HEK293 (cell line): ENCODE results near the gene TLNRD1.

Experiments
- AEBP2 ChIP-seq: fragments of 450-650 bp; formaldehyde crosslinking; IDR thresholded peaks from 2 replicates; pipeline ENCODE4 v1.5.1; 2016; ENCODE audit warnings: missing biosample characterization, missing genetic modification characterization, borderline replicate concordance
- GLI2 ChIP-seq: fragments of 450-650 bp; formaldehyde crosslinking; IDR thresholded peaks from 2 replicates; pipeline ENCODE4; 2017; ENCODE audit warnings: missing biosample characterization, missing genetic modification characterization, low read depth, borderline replicate concordance
- HOXA7 ChIP-seq: sonication (generic); formaldehyde crosslinking; IDR thresholded peaks from 2 replicates; pipeline ENCODE4 v1.8.1; 2022; ENCODE audit warnings: missing genetic modification reagents, borderline replicate concordance
- KLF7 ChIP-seq: fragments of 450-650 bp; formaldehyde crosslinking; IDR thresholded peaks from 2 replicates; pipeline ENCODE4 v1.5.1; 2016; ENCODE audit warnings: missing biosample characterization, missing genetic modification characterization, borderline replicate concordance
- MZF1 ChIP-seq: fragments of 450-650 bp; formaldehyde crosslinking; IDR thresholded peaks from 2 replicates; pipeline ENCODE4 v1.5.1; 2017; ENCODE audit warnings: missing biosample characterization, missing genetic modification characterization, borderline replicate concordance
- SCRT1 ChIP-seq: fragments of 450-650 bp; formaldehyde crosslinking; IDR thresholded peaks from 2 replicates; pipeline ENCODE4 v1.5.1; 2016; ENCODE audit warnings: missing biosample characterization, missing genetic modification characterization, borderline replicate concordance
- SETDB1 ChIP-seq: IDR thresholded peaks from one replicate; pipeline ENCODE4 v1.6.1; 2017; ENCODE audit warnings: mild to moderate bottlenecking, low read length, moderate library complexity, mixed read lengths; ENCODE audit not compliant: insufficient read length
- TRIM28 ChIP-seq: IDR thresholded peaks from 2 replicates; pipeline ENCODE4 v1.6.1; 2011; ENCODE audit warnings: low read length, control low read depth, borderline replicate concordance
- YY2 ChIP-seq: fragments of 450-650 bp; formaldehyde crosslinking; IDR thresholded peaks from 2 replicates; pipeline ENCODE4 v1.5.1; 2016; ENCODE audit warnings: missing biosample characterization, missing genetic modification characterization
- ZNF138 ChIP-seq: fragments of 450-650 bp; formaldehyde crosslinking; IDR thresholded peaks from 2 replicates; pipeline ENCODE4 v1.5.1; 2016; ENCODE audit warnings: missing biosample characterization, missing genetic modification characterization, borderline replicate concordance
- ZNF140 ChIP-seq: fragments of 450-650 bp; formaldehyde crosslinking; IDR thresholded peaks from 2 replicates; pipeline ENCODE4 v1.5.1; 2016; ENCODE audit warnings: missing biosample characterization, missing genetic modification characterization
- ZNF211 ChIP-seq: fragments of 450-650 bp; formaldehyde crosslinking; IDR thresholded peaks from 2 replicates; pipeline ENCODE4 v1.5.1; 2016; ENCODE audit warnings: low read depth, missing biosample characterization, missing genetic modification characterization
- ZNF280C ChIP-seq: fragments of 450-650 bp; formaldehyde crosslinking; IDR thresholded peaks from 2 replicates; pipeline ENCODE4 v1.5.1; 2016; ENCODE audit warnings: missing biosample characterization, missing genetic modification characterization
- ZNF341 ChIP-seq: fragments of 450-650 bp; formaldehyde crosslinking; IDR thresholded peaks from 2 replicates; pipeline ENCODE4; 2016; ENCODE audit warnings: low read depth, missing biosample characterization, missing genetic modification characterization
- ZNF354C ChIP-seq: fragments of 450-650 bp; formaldehyde crosslinking; IDR thresholded peaks from 2 replicates; pipeline ENCODE4 v1.5.1; 2016; ENCODE audit warnings: missing biosample characterization, missing genetic modification characterization, low read depth, borderline replicate concordance
- ZNF426 ChIP-seq: fragments of 450-650 bp; formaldehyde crosslinking; IDR thresholded peaks from 2 replicates; pipeline ENCODE4 v1.5.1; 2017; ENCODE audit warnings: missing biosample characterization, missing genetic modification characterization, mild to moderate bottlenecking, inconsistent platforms, moderate library complexity
- ZNF433 ChIP-seq: fragments of 450-650 bp; formaldehyde crosslinking; IDR thresholded peaks from 2 replicates; pipeline ENCODE4 v1.5.1; 2016; ENCODE audit warnings: missing biosample characterization, missing genetic modification characterization, low read depth
- ZNF513 ChIP-seq: fragments of 450-650 bp; IDR thresholded peaks from 2 replicates; pipeline ENCODE4 v1.5.1; 2018; ENCODE audit warnings: missing biosample characterization, missing genetic modification characterization
- ZNF555 ChIP-seq: fragments of 450-650 bp; formaldehyde crosslinking; conservative IDR thresholded peaks from 2 replicates; pipeline ENCODE4 v1.5.1; 2017; ENCODE audit warnings: missing biosample characterization, mild to moderate bottlenecking, missing genetic modification characterization, inconsistent platforms
- ZNF560 ChIP-seq: fragments of 450-650 bp; formaldehyde crosslinking; IDR thresholded peaks from 2 replicates; pipeline ENCODE4 v1.5.1; 2017; ENCODE audit warnings: missing biosample characterization, missing genetic modification characterization, borderline replicate concordance
- ZNF624 ChIP-seq: fragments of 450-650 bp; formaldehyde crosslinking; IDR thresholded peaks from 2 replicates; pipeline ENCODE4 v1.5.1; 2017; ENCODE audit warnings: missing biosample characterization, missing genetic modification characterization
- ZNF654 ChIP-seq: fragments of 450-650 bp; formaldehyde crosslinking; IDR thresholded peaks from 2 replicates; pipeline ENCODE4 v1.5.1; 2016; ENCODE audit warnings: low read depth, missing biosample characterization, missing genetic modification characterization
- TF ChIP-seq, protein P1 (sequence below): fragments of 450-650 bp; formaldehyde crosslinking; IDR thresholded peaks from 2 replicates; pipeline ENCODE4; 2016; ENCODE audit warnings: missing biosample characterization, missing genetic modification characterization
- TF ChIP-seq, protein P2 (sequence below): fragments of 450-650 bp; IDR thresholded peaks from 2 replicates; pipeline ENCODE4 v1.5.1; 2018; ENCODE audit warnings: missing biosample characterization, mild to moderate bottlenecking, missing genetic modification characterization
- TF ChIP-seq, protein P3 (sequence below): fragments of 450-650 bp; formaldehyde crosslinking; IDR thresholded peaks from 2 replicates; pipeline ENCODE4 v1.5.1; 2017; ENCODE audit warnings: missing biosample characterization, missing genetic modification characterization
- TF ChIP-seq, protein P4 (sequence below): fragments of 450-650 bp; formaldehyde crosslinking; conservative IDR thresholded peaks from 2 replicates; pipeline ENCODE4 v1.5.1; 2016; ENCODE audit warnings: low read depth, missing biosample characterization, missing genetic modification characterization

TLNRD1 gene

DNA sequence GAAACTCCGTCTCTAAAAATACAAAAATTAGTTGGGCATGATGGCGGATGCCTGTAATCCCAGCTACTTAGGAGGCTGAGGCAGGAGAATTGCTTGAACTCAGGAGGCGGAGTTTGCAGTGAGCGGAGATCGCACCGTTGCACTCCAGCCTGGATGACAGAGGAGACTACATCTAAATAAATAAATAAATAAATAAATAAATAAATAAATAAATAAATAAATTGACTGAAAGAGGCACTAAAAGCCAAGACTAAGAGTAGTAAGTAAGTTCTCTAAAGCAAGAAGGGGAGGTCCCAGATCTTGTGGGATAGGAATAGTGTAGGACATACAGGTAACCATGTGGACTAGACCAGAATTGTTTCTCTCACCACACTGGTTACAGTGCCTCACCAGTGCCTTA, 40.0 kb downstream of the TLNRD1 start (continued):
- peak; percentile 32 for TF ChIP-seq ZNF654
- peak; percentile 82 for TF ChIP-seq ZNF140
- TF ChIP-seq ZNF555 (tag by site-specific recombination), result peak; percentile 86
- TF ChIP-seq SCRT1 (tag by site-specific recombination), result no peak
- TF ChIP-seq ZNF560 (tag by site-specific recombination), result peak; percentile 84; the same call in 1 of the 2 replicates
- TF ChIP-seq, protein P1, sequence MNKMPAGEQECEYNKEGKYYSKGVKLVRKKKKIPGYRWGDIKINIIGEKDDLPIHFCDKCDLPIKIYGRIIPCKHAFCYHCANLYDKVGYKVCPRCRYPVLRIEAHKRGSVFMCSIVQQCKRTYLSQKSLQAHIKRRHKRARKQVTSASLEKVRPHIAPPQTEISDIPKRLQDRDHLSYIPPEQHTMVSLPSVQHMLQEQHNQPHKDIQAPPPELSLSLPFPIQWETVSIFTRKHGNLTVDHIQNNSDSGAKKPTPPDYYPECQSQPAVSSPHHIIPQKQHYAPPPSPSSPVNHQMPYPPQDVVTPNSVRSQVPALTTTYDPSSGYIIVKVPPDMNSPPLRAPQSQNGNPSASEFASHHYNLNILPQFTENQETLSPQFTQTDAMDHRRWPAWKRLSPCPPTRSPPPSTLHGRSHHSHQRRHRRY (tag by site-specific recombination), result no peak
- no peak for TF ChIP-seq YY2
- TF ChIP-seq ZNF624, result no peak
- no peak for TF ChIP-seq TRIM28
- TF ChIP-seq KLF7 (tag by site-specific recombination), result no peak
- TF ChIP-seq, protein P2, sequence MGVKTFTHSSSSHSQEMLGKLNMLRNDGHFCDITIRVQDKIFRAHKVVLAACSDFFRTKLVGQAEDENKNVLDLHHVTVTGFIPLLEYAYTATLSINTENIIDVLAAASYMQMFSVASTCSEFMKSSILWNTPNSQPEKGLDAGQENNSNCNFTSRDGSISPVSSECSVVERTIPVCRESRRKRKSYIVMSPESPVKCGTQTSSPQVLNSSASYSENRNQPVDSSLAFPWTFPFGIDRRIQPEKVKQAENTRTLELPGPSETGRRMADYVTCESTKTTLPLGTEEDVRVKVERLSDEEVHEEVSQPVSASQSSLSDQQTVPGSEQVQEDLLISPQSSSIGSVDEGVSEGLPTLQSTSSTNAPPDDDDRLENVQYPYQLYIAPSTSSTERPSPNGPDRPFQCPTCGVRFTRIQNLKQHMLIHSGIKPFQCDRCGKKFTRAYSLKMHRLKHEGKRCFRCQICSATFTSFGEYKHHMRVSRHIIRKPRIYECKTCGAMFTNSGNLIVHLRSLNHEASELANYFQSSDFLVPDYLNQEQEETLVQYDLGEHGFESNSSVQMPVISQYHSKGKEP (tag by site-specific recombination), result no peak
- TF ChIP-seq ZNF513 (tag by site-specific recombination), result no peak
- no peak for TF ChIP-seq ZNF138 (tag by site-specific recombination)
- TF ChIP-seq ZNF433 (tag by site-specific recombination), result peak; percentile 70; the same call in 1 of the 2 replicates
- no peak for TF ChIP-seq MZF1 (tag by site-specific recombination)
- TF ChIP-seq ZNF354C, result peak; percentile 72; the same call in 1 of the 2 replicates
- peak; percentile 24; the same call in 1 of the 2 replicates for TF ChIP-seq GLI2
- TF ChIP-seq HOXA7 (CRISPR knock-in tag), result no peak
- TF ChIP-seq ZNF426 (tag by site-specific recombination), result peak; percentile 83
- TF ChIP-seq ZNF280C (tag by site-specific recombination), result no peak
- TF ChIP-seq SETDB1, result no peak
- TF ChIP-seq ZNF341, result 0 out of 2 replicates have a peak, but pooled peaks have one; percentile 17
- TF ChIP-seq, protein P3, sequence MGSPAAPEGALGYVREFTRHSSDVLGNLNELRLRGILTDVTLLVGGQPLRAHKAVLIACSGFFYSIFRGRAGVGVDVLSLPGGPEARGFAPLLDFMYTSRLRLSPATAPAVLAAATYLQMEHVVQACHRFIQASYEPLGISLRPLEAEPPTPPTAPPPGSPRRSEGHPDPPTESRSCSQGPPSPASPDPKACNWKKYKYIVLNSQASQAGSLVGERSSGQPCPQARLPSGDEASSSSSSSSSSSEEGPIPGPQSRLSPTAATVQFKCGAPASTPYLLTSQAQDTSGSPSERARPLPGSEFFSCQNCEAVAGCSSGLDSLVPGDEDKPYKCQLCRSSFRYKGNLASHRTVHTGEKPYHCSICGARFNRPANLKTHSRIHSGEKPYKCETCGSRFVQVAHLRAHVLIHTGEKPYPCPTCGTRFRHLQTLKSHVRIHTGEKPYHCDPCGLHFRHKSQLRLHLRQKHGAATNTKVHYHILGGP (tag by site-specific recombination), result no peak
- 0 out of 2 replicates have a peak, but pooled peaks have one; percentile 32 for TF ChIP-seq AEBP2 (tag by site-specific recombination)
- no peak for TF ChIP-seq ZNF211 (tag by site-specific recombination)
- TF ChIP-seq, protein P4, sequence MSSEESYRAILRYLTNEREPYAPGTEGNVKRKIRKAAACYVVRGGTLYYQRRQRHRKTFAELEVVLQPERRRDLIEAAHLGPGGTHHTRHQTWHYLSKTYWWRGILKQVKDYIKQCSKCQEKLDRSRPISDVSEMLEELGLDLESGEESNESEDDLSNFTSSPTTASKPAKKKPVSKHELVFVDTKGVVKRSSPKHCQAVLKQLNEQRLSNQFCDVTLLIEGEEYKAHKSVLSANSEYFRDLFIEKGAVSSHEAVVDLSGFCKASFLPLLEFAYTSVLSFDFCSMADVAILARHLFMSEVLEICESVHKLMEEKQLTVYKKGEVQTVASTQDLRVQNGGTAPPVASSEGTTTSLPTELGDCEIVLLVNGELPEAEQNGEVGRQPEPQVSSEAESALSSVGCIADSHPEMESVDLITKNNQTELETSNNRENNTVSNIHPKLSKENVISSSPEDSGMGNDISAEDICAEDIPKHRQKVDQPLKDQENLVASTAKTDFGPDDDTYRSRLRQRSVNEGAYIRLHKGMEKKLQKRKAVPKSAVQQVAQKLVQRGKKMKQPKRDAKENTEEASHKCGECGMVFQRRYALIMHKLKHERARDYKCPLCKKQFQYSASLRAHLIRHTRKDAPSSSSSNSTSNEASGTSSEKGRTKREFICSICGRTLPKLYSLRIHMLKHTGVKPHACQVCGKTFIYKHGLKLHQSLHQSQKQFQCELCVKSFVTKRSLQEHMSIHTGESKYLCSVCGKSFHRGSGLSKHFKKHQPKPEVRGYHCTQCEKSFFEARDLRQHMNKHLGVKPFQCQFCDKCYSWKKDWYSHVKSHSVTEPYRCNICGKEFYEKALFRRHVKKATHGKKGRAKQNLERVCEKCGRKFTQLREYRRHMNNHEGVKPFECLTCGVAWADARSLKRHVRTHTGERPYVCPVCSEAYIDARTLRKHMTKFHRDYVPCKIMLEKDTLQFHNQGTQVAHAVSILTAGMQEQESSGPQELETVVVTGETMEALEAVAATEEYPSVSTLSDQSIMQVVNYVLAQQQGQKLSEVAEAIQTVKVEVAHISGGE (tag by site-specific recombination), result peak; percentile 79
